K562 (cell line): ENCODE results near the gene ZSCAN22. TPM values are rescaled to one million over a fixed set of nuclear protein-coding genes. Genes with fewer than 3 reads are reported as not detected.

Experiments used
- DACH1 ChIP-seq: fragments of 450-650 bp; IDR thresholded peaks from 2 replicates; pipeline ENCODE4 v1.6.1; 2018; ENCODE audit not compliant: partially characterized antibody
- DIDO1 ChIP-seq: fragments of 450-650 bp; IDR thresholded peaks from 2 replicates; pipeline ENCODE4 v1.6.1; 2016; ENCODE audit warnings: low read depth, missing biosample characterization, missing genetic modification characterization
- FOXA1 ChIP-seq: fragments of 450-650 bp; IDR thresholded peaks from 2 replicates; pipeline ENCODE4 v1.6.1; 2016; ENCODE audit warnings: mild to moderate bottlenecking, borderline replicate concordance
- GABPA ChIP-seq: fragments of 200-800 bp; sonication (Bioruptor generic); conservative IDR thresholded peaks from 2 replicates; pipeline ENCODE4 v1.6.1; 2016; ENCODE audit warnings: low read depth, missing genetic modification characterization, missing compliant biosample characterization
- JUNB ChIP-seq: fragments of 450-650 bp; formaldehyde crosslinking; conservative IDR thresholded peaks from 2 replicates; pipeline ENCODE4 v1.4.0; 2020; ENCODE audit warnings: mild to moderate bottlenecking
- KLF10 ChIP-seq: fragments of 250-450 bp; sonication (Bioruptor Pico); IDR thresholded peaks from 2 replicates; pipeline ENCODE4 v1.6.1; 2021; ENCODE audit warnings: matching md5 sums
- MYNN ChIP-seq, 2 experiments: sonication (generic); formaldehyde crosslinking in 1 of 2; IDR thresholded peaks; 2 replicates each; pipeline versions ENCODE4 v1.5.0 to v1.6.1; 2016 to 2020; ENCODE audit warnings: antibody characterized with exemption in 1 of 2, missing genetic modification reagents in 1 of 2
- PPARD ChIP-seq: fragments of 250-450 bp; sonication (Bioruptor Pico); IDR thresholded peaks from 2 replicates; pipeline ENCODE4 v1.8.0; 2022; ENCODE audit warnings: inconsistent platforms, mild to moderate bottlenecking, moderate library complexity
- RNF2 ChIP-seq: sonication (generic); IDR thresholded peaks from 2 replicates; pipeline ENCODE4 v1.6.1; 2016
- SAP30 ChIP-seq: fragments of 200-600 bp; sonication (generic); IDR thresholded peaks from 2 replicates; pipeline ENCODE4 v1.6.1; 2012; ENCODE audit warnings: borderline replicate concordance, low read depth, mild to moderate bottlenecking, moderate library complexity, low read length, control low read depth, inconsistent platforms; ENCODE audit not compliant: insufficient read depth, poor library complexity, severe bottlenecking
- TARDBP ChIP-seq: fragments of 450-650 bp; IDR thresholded peaks from 2 replicates; pipeline ENCODE4 v1.6.1; 2016
- ZEB2 ChIP-seq: fragments of 450-650 bp; IDR thresholded peaks from 2 replicates; pipeline ENCODE4 v1.6.1; 2016
- ZNF354B ChIP-seq: fragments of 250-450 bp; sonication (Bioruptor Pico); IDR thresholded peaks from 2 replicates; pipeline ENCODE4 v1.4.0; 2020
- polyA plus RNA-seq, 8 experiments: library from polyadenylated mRNA; depleted of rRNA in 4 of 8; stranded (reverse) in 5 of 8; unstranded in 3 of 8; fragments of >200 nt; fragmentation: Nextera tagmentation in 2 of 8; fragmentation: Illumina TruSeq in 1 of 8; extraction: Ambion mirVana in 2 of 8; extraction: Trizol in 1 of 8; gene quantifications; 2 replicates each; pipeline versions ENCODE4 v1.2.1 to v1.2.3, GENCODE V29; 2011 to 2014; ENCODE audit warnings: inconsistent platforms in 1 of 8, missing spikeins in 1 of 8
- total RNA-seq, 7 experiments: library from RNA; depleted of rRNA in 6 of 7; stranded (reverse); fragments of >200 nt in 6 of 7; fragmentation: Illumina TruSeq in 2 of 7; extraction: Trizol in 2 of 7; gene quantifications; 2 replicates each; pipeline versions ENCODE4 v1.2.1 to v1.2.3, GENCODE V29; 2011 to 2021; ENCODE audit warnings: low replicate concordance in 1 of 7
- TF ChIP-seq, protein P1 (sequence below): fragments of 450-650 bp; formaldehyde crosslinking; conservative IDR thresholded peaks from 2 replicates; pipeline ENCODE4 v1.4.0; 2022; ENCODE audit warnings: mild to moderate bottlenecking, missing genetic modification characterization
- TF ChIP-seq, protein P2 (sequence below): IDR thresholded peaks from 3 replicates; pipeline ENCODE4 v1.6.1; 2011; ENCODE audit warnings: borderline replicate concordance, mild to moderate bottlenecking; ENCODE audit not compliant: insufficient read length, insufficient read depth
- TF ChIP-seq, protein P3 (sequence below): fragments of 250-450 bp; sonication (Bioruptor Pico); IDR thresholded peaks from 2 replicates; pipeline ENCODE4 v1.4.0; 2020
- TF ChIP-seq, protein P4 (sequence below): fragments of 450-650 bp; IDR thresholded peaks from 2 replicates; pipeline ENCODE4 v1.6.1; 2016; ENCODE audit warnings: low read depth, mild to moderate bottlenecking, moderate library complexity
- TF ChIP-seq, protein P5 (sequence below): fragments of 450-650 bp; IDR thresholded peaks from 2 replicates; pipeline ENCODE4 v1.6.1; 2016; ENCODE audit warnings: antibody characterized with exemption

Gene ZSCAN22
- total and polyA plus RNA-seq, 9 of the 15 experiments (the other 6 are each of a cell fraction or from before 2014, with no cell fraction given), result 0.98 to 5.3 (median 3.0) TPM

DNA sequence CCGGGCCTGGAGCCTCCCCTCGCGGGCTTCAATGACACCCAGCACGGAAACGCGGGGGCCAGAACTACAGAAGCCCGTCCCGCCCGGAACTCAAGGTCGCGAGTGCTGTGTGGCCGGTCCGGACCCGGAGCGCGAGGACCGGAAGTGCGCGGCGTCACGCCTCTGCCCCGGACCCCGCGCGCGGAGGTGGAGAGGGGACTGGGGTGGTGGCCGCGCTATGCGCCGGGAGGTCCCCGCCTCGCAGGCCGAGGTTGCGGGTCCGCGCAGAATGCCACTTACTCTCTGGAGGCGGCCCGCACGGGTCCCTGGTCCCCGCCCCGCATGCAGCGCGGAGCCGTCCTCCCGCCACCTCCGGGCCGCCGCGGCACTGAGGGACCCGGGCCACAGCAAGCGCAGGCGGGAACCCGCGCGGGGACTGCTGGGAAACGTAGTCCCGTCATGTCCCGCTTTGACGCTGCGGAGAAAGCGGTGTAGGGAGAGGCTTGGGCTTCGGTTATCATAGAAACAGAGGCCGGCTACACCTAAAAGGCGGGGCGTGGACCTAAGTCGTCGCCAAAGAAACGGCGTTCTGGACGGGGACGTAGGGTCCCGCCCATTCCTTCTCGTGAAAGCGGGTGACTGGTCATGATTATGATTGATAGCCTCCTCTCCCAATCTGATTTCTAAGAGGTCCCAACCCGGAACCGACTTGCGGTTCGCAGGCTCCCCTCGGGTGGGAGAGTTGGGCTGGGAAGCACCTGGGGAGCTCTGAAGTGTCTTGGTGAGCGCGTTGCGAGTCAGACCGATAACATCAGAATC, 54.1 kb downstream of the ZSCAN22 start, which contains the start of gene ZNF837 (continued):
- TF ChIP-seq FOXA1, result no peak
- no peak for TF ChIP-seq MYNN (IDR thresholded peaks at IDR 0.05)
- TF ChIP-seq MYNN (CRISPR knock-in tag; IDR thresholded peaks at IDR 0.05), result no peak
- TF ChIP-seq DIDO1, result peak; percentile 88
- peak; percentile 69 for TF ChIP-seq RNF2
- TF ChIP-seq, protein P1, sequence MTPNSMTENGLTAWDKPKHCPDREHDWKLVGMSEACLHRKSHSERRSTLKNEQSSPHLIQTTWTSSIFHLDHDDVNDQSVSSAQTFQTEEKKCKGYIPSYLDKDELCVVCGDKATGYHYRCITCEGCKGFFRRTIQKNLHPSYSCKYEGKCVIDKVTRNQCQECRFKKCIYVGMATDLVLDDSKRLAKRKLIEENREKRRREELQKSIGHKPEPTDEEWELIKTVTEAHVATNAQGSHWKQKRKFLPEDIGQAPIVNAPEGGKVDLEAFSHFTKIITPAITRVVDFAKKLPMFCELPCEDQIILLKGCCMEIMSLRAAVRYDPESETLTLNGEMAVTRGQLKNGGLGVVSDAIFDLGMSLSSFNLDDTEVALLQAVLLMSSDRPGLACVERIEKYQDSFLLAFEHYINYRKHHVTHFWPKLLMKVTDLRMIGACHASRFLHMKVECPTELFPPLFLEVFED (CRISPR knock-in tag), result 0 out of 2 replicates have a peak, but pooled peaks have one; percentile 6
- TF ChIP-seq, protein P2, sequence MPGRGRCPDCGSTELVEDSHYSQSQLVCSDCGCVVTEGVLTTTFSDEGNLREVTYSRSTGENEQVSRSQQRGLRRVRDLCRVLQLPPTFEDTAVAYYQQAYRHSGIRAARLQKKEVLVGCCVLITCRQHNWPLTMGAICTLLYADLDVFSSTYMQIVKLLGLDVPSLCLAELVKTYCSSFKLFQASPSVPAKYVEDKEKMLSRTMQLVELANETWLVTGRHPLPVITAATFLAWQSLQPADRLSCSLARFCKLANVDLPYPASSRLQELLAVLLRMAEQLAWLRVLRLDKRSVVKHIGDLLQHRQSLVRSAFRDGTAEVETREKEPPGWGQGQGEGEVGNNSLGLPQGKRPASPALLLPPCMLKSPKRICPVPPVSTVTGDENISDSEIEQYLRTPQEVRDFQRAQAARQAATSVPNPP, result no peak
- no peak for TF ChIP-seq PPARD
- no peak for TF ChIP-seq ZNF354B (CRISPR knock-in tag)
- TF ChIP-seq KLF10 (CRISPR knock-in tag), result no peak
- peak; percentile 56; the same call in 1 of the 2 replicates for TF ChIP-seq TARDBP
- peak; percentile 97 for TF ChIP-seq ZEB2
- peak; percentile 76 for TF ChIP-seq SAP30
- TF ChIP-seq GABPA, result peak; percentile 100
- TF ChIP-seq, protein P3, sequence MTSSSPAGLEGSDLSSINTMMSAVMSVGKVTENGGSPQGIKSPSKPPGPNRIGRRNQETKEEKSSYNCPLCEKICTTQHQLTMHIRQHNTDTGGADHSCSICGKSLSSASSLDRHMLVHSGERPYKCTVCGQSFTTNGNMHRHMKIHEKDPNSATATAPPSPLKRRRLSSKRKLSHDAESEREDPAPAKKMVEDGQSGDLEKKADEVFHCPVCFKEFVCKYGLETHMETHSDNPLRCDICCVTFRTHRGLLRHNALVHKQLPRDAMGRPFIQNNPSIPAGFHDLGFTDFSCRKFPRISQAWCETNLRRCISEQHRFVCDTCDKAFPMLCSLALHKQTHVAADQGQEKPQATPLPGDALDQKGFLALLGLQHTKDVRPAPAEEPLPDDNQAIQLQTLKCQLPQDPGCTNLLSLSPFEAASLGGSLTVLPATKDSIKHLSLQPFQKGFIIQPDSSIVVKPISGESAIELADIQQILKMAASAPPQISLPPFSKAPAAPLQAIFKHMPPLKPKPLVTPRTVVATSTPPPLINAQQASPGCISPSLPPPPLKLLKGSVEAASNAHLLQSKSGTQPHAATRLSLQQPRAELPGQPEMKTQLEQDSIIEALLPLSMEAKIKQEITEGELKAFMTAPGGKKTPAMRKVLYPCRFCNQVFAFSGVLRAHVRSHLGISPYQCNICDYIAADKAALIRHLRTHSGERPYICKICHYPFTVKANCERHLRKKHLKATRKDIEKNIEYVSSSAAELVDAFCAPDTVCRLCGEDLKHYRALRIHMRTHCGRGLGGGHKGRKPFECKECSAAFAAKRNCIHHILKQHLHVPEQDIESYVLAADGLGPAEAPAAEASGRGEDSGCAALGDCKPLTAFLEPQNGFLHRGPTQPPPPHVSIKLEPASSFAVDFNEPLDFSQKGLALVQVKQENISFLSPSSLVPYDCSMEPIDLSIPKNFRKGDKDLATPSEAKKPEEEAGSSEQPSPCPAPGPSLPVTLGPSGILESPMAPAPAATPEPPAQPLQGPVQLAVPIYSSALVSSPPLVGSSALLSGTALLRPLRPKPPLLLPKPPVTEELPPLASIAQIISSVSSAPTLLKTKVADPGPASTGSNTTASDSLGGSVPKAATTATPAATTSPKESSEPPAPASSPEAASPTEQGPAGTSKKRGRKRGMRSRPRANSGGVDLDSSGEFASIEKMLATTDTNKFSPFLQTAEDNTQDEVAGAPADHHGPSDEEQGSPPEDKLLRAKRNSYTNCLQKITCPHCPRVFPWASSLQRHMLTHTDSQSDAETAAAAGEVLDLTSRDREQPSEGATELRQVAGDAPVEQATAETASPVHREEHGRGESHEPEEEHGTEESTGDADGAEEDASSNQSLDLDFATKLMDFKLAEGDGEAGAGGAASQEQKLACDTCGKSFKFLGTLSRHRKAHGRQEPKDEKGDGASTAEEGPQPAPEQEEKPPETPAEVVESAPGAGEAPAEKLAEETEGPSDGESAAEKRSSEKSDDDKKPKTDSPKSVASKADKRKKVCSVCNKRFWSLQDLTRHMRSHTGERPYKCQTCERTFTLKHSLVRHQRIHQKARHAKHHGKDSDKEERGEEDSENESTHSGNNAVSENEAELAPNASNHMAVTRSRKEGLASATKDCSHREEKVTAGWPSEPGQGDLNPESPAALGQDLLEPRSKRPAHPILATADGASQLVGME, result no peak
- TF ChIP-seq, protein P4, sequence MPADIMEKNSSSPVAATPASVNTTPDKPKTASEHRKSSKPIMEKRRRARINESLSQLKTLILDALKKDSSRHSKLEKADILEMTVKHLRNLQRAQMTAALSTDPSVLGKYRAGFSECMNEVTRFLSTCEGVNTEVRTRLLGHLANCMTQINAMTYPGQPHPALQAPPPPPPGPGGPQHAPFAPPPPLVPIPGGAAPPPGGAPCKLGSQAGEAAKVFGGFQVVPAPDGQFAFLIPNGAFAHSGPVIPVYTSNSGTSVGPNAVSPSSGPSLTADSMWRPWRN, result no peak
- peak; percentile 42 for TF ChIP-seq DACH1
- TF ChIP-seq, protein P5, sequence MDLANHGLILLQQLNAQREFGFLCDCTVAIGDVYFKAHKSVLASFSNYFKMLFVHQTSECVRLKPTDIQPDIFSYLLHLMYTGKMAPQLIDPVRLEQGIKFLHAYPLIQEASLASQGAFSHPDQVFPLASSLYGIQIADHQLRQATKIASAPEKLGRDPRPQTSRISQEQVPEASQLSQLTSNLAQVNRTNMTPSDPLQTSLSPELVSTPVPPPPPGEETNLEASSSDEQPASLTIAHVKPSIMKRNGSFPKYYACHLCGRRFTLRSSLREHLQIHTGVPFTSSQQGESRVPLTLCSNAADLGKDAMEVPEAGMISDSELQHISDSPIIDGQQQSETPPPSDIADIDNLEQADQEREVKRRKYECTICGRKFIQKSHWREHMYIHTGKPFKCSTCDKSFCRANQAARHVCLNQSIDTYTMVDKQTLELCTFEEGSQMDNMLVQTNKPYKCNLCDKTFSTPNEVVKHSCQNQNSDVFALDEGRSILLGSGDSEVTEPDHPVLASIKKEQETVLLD, result 0 out of 2 replicates have a peak, but pooled peaks have one; percentile 43
- no peak for TF ChIP-seq JUNB (CRISPR knock-in tag)
